Loucy (cell line): ENCODE measurements around the gene TOGARAM2.

Experiments used
- H2AFZ ChIP-seq: fragments of 200-600 bp; sonication (generic); 2 replicates; pipeline ENCODE4 v1.6.0; 2016; ENCODE audit warnings: antibody characterized with exemption, mild to moderate bottlenecking, low read length, moderate library complexity
- H3F3A ChIP-seq: fragments of 200-600 bp; 2 replicates; pipeline ENCODE4 v1.6.0; 2016; ENCODE audit warnings: antibody characterized with exemption, low read depth, mild to moderate bottlenecking
- H3K27me3 ChIP-seq: fragments of 200-600 bp; sonication (generic); 2 replicates; pipeline ENCODE4 v1.6.1; 2014; ENCODE audit warnings: low read length, mild to moderate bottlenecking; ENCODE audit not compliant: insufficient read depth, poor library complexity, severe bottlenecking
- H3K36me3 ChIP-seq: fragments of 200-600 bp; sonication (generic); 2 replicates; pipeline ENCODE4 v1.6.1; 2016; ENCODE audit warnings: low read length; ENCODE audit not compliant: insufficient read depth
- H3K4me1 ChIP-seq: fragments of 200-600 bp; sonication (generic); 2 replicates; pipeline ENCODE4 v1.5.1; 2014; ENCODE audit warnings: low read length, mild to moderate bottlenecking; ENCODE audit not compliant: insufficient read depth, poor library complexity, severe bottlenecking
- H3K4me2 ChIP-seq: fragments of 200-600 bp; sonication (generic); 2 replicates; pipeline ENCODE4 v1.6.0; 2014; ENCODE audit warnings: antibody characterized with exemption, low read length, low read depth, mild to moderate bottlenecking; ENCODE audit not compliant: poor library complexity, severe bottlenecking
- H3K4me3 ChIP-seq: fragments of 200-600 bp; sonication (generic); 2 replicates; pipeline ENCODE4 v1.5.1; 2014; ENCODE audit warnings: low read length, mild to moderate bottlenecking, mixed read lengths; ENCODE audit not compliant: poor library complexity, severe bottlenecking
- H3K79me2 ChIP-seq: fragments of 200-600 bp; sonication (generic); 2 replicates; pipeline ENCODE4 v1.6.1; 2014; ENCODE audit warnings: low read length; ENCODE audit not compliant: insufficient read depth
- H3K9ac ChIP-seq: fragments of 200-600 bp; sonication (generic); 2 replicates; pipeline ENCODE4 v1.6.0; 2014; ENCODE audit warnings: mild to moderate bottlenecking, low read depth, low read length, moderate library complexity; ENCODE audit not compliant: poor library complexity, severe bottlenecking
- H3K9me2 ChIP-seq: fragments of 200-600 bp; sonication (generic); replicated peaks from 2 replicates; pipeline ENCODE4 v1.6.1; 2016; ENCODE audit warnings: low read depth, low read length, mixed read lengths
- H3K9me3 ChIP-seq: fragments of 200-600 bp; sonication (generic); 2 replicates; pipeline ENCODE4 v1.6.1; 2014; ENCODE audit warnings: mild to moderate bottlenecking, antibody characterized with exemption, low read length, low read depth; ENCODE audit not compliant: insufficient read depth
- H4K20me1 ChIP-seq: fragments of 200-600 bp; sonication (generic); 2 replicates; pipeline ENCODE4 v1.6.0; 2014; ENCODE audit warnings: antibody characterized with exemption, low read length, mild to moderate bottlenecking; ENCODE audit not compliant: insufficient read depth, poor library complexity, severe bottlenecking
- EZH2phosphoT487 ChIP-seq: fragments of 200-600 bp; IDR thresholded peaks from 2 replicates; pipeline ENCODE4 v1.6.1; 2018; ENCODE audit warnings: antibody characterized with exemption, mild to moderate bottlenecking, moderate library complexity, borderline replicate concordance
- TF ChIP-seq, protein P1 (sequence below): fragments of 200-600 bp; sonication (generic); conservative IDR thresholded peaks from 2 replicates; pipeline ENCODE4 v1.5.1; 2014; ENCODE audit warnings: mild to moderate bottlenecking, antibody characterized with exemption, low read length

The TOGARAM2 gene

DNA sequence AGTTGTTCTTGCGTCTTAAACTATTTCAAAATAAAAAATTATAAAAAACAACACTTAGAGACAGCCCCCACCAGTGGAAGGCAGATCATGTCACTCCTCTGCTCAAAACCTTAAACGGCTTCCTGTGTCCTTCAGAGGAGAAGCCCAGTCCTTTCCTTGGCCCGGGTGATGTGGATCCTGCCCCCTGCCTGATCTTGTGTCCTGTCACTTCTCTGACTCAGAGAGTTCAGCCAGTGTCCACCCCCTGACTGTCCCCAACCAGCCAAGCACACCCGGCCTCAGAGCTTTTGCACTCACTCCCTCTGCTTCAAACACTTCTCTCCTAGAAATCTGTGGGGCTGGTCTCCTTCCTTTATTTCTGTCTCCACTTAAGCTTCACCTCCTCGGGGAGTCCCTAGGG is 35.4 kb downstream of the TOGARAM2 start:
- H3K27me3 ChIP-seq: no peaks in the 10 kb centered on the region
- H3K4me2 ChIP-seq: peak overlapping the region; percentile 96
- peaks cover 10% of the 10 kb centered on the region; the same call in 1 of the 2 replicates for H3K79me2 ChIP-seq
- H3F3A ChIP-seq: peaks cover 7% of the 10 kb centered on the region; the same call in 1 of the 2 replicates
- H3K9ac ChIP-seq: no peak overlapping the region
- H3K9me2 ChIP-seq: no peaks in the 10 kb centered on the region
- peaks cover 59% of the 10 kb centered on the region for H3K4me1 ChIP-seq
- peak overlapping the region; percentile 79 for H3K4me3 ChIP-seq
- no peaks in the 10 kb centered on the region for H3K9me3 ChIP-seq
- no peak for TF ChIP-seq EZH2phosphoT487
- TF ChIP-seq, protein P1, sequence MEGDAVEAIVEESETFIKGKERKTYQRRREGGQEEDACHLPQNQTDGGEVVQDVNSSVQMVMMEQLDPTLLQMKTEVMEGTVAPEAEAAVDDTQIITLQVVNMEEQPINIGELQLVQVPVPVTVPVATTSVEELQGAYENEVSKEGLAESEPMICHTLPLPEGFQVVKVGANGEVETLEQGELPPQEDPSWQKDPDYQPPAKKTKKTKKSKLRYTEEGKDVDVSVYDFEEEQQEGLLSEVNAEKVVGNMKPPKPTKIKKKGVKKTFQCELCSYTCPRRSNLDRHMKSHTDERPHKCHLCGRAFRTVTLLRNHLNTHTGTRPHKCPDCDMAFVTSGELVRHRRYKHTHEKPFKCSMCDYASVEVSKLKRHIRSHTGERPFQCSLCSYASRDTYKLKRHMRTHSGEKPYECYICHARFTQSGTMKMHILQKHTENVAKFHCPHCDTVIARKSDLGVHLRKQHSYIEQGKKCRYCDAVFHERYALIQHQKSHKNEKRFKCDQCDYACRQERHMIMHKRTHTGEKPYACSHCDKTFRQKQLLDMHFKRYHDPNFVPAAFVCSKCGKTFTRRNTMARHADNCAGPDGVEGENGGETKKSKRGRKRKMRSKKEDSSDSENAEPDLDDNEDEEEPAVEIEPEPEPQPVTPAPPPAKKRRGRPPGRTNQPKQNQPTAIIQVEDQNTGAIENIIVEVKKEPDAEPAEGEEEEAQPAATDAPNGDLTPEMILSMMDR: no peak
- no peaks in the 10 kb centered on the region for H3K36me3 ChIP-seq
- no peaks in the 10 kb centered on the region for H4K20me1 ChIP-seq
- H2AFZ ChIP-seq: 0 out of 2 replicates have a peak overlapping the region, but pooled peaks have one; percentile 42

DNA sequence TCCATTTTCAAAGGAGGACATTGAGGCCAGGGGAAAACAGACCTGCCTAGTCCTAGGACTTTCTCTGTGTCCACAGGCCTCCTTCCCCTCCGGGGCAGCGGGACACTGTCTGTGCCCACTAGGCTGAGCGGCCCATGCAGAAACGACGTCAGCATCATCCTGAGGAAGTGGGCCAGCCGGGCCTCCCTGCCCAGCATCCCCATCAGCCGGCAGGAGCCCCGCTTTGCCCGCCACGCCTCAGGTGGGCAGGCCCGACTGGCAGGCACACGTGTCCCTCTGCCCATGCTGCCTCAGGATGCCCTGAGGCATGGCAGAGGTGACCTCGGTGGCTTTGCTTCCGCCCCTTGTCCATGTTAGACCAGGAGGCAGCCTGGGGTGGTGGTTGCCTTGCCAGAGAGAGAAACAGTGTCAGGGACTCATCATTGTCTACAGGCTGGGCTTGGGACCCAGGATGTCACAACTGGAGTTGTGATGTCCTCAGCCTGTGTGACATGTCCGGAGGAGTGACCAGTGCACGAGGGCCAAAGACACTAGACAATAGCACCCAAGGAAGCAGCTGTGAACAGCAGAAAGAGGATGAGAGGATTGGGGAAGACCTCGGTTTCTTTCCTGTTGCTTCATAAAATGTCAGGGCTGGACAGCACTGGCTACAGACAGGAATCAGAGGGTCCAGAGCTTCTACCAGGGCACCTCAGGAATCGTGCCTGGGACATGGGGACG is 36.8 kb downstream of the TOGARAM2 start:
- no peaks in the 10 kb centered on the region for H3K9me3 ChIP-seq
- H3K9ac ChIP-seq: no peak overlapping the region
- H3K4me2 ChIP-seq: no peak overlapping the region
- H3K4me3 ChIP-seq: no peak overlapping the region
- H3K4me1 ChIP-seq: peaks cover 47% of the 10 kb centered on the region
- TF ChIP-seq EZH2phosphoT487: no peak
- TF ChIP-seq, protein P1: no peak
- no peaks in the 10 kb centered on the region for H3K9me2 ChIP-seq
- H3K36me3 ChIP-seq: no peaks in the 10 kb centered on the region
- peaks cover 8% of the 10 kb centered on the region; the same call in 1 of the 2 replicates for H3K79me2 ChIP-seq
- no peaks in the 10 kb centered on the region for H4K20me1 ChIP-seq
- H2AFZ ChIP-seq: no peak overlapping the region
- no peaks in the 10 kb centered on the region for H3K27me3 ChIP-seq
- peaks cover 4% of the 10 kb centered on the region; the same call in 1 of the 2 replicates for H3F3A ChIP-seq

DNA sequence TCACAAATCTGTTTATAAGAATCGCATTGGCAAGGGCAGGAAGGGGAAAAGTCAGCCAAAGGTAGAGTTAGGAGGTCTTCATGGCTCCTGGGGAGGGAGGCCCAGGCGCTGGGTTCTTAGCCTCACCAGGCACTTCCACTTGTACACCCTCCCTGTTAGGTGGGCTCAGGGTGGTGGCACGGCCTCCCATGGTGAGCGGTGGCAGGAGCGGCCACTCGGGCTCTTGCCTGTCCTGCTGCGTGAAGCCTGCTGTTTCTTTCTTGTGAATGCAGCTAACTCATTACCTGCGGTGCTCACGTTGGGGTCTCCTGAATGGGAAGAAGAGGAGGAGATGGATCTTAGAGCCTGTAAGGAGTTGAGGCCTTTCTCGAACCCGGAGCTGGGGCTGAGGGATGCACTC is 40.8 kb downstream of the TOGARAM2 start:
- Histone ChIP-seq H3K4me2 (no peak overlapping the region), H3K36me3 (no peaks in the 10 kb centered on the region)

More for the DNA sequence above, 40.8 kb downstream of the TOGARAM2 start:
- Histone ChIP-seq H3K4me3 (no peak overlapping the region), H4K20me1 (no peaks in the 10 kb centered on the region), H3K9me2 (no peaks in the 10 kb centered on the region), H3K27me3 (no peaks in the 10 kb centered on the region), H3F3A (no peaks in the 10 kb centered on the region), H3K9ac (no peak overlapping the region), H3K4me1 (peaks cover 7% of the 10 kb centered on the region), H3K79me2 (no peaks in the 10 kb centered on the region), H2AFZ (no peak overlapping the region), H3K9me3 (no peaks in the 10 kb centered on the region)
- TF ChIP-seq, protein P1: no peak
- no peak for TF ChIP-seq EZH2phosphoT487
